ENCODE results near the gene AIG1.

DNA sequence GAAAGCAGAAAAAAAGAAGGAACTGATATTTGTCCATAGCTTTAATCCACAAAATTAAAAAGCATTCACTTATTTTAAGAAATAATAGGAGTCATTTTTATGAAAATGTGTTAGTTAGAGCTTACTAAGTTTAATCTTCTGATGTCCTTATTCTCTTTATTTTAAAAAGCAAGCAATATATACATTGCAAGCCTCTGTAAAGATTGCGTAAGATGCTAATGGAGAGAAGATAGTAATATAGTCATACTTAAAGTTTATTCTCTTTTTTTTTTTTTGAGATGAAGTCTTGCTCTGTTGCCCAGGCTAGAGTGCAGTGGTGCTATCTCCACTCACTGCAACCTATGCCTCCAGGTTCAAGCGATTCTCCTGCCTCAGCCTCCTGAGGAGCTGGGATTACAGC, 39.7 kb downstream of the AIG1 start:
- TF ChIP-seq EZH2phosphoT487 (IDR thresholded peaks at IDR 0.05; ENCODE audit: insufficient read depth, low read depth) = no peak
- TF ChIP-seq EZH2 (IDR thresholded peaks at IDR 0.05; ENCODE audit: insufficient read depth, poor library complexity, severe bottlenecking) = no peak

All from GM23248 (cell line).